GM23338 (cell line): ENCODE data around the gene MYO1G. TPM values are rescaled to one million over a fixed set of nuclear protein-coding genes. Genes with fewer than 3 reads are reported as not detected.

Experiments used
- ATAC-seq: fragments of 200-7000 bp; cut with Tn5 transposase; 3 replicates; pipeline ENCODE4 v1.9.1; 2020
- DNase-seq: peaks from one replicate; pipeline ENCODE4 v3.0.0-alpha.2; 2015; ENCODE audit warnings: low spot score
- H2AFZ ChIP-seq: fragments of 200-600 bp; sonication (generic); 2 replicates; pipeline ENCODE4 v1.8.0; 2016; ENCODE audit warnings: antibody characterized with exemption, mild to moderate bottlenecking, moderate library complexity
- H3F3A ChIP-seq: fragments of 200-600 bp; sonication (generic); replicated peaks from 2 replicates; pipeline ENCODE4 v1.8.0; 2017; ENCODE audit warnings: antibody characterized with exemption, mixed run types, low read depth
- H3K27ac ChIP-seq: fragments of 200-600 bp; sonication (generic); 2 replicates; pipeline ENCODE4 v1.6.1; 2016; ENCODE audit warnings: low read depth
- H3K27me3 ChIP-seq: fragments of 200-600 bp; sonication (generic); 2 replicates; pipeline ENCODE4 v1.8.0; 2016; ENCODE audit warnings: mild to moderate bottlenecking, mixed run types, moderate library complexity; ENCODE audit not compliant: insufficient read depth
- H3K36me3 ChIP-seq: fragments of 200-600 bp; sonication (generic); 2 replicates; pipeline ENCODE4 v1.8.0; 2016; ENCODE audit warnings: mild to moderate bottlenecking; ENCODE audit not compliant: insufficient read depth
- H3K4me1 ChIP-seq: fragments of 200-600 bp; sonication (generic); 2 replicates; pipeline ENCODE4 v1.8.0; 2016; ENCODE audit warnings: mild to moderate bottlenecking, moderate library complexity; ENCODE audit not compliant: insufficient read depth
- H3K4me2 ChIP-seq: fragments of 200-600 bp; sonication (generic); 2 replicates; pipeline ENCODE4 v1.7.1; 2017; ENCODE audit warnings: mixed run types
- H3K4me3 ChIP-seq: fragments of 200-600 bp; sonication (generic); 2 replicates; pipeline ENCODE4 v1.6.1; 2016; ENCODE audit warnings: mixed run types
- H3K79me2 ChIP-seq: fragments of 200-600 bp; sonication (generic); replicated peaks from 2 replicates; pipeline ENCODE4 v1.8.0; 2017; ENCODE audit warnings: mild to moderate bottlenecking; ENCODE audit not compliant: insufficient read depth
- H3K9me2 ChIP-seq: fragments of 200-600 bp; sonication (generic); 2 replicates; pipeline ENCODE4 v1.8.0; 2017; ENCODE audit not compliant: insufficient read depth
- H4K20me1 ChIP-seq: fragments of 200-600 bp; sonication (generic); replicated peaks from 2 replicates; pipeline ENCODE4 v1.8.0; 2017; ENCODE audit warnings: mild to moderate bottlenecking; ENCODE audit not compliant: insufficient read depth
- H3K27ac Mint-ChIP-seq: 2 replicates; pipeline ENCODE4 v1.8.0; 2020; ENCODE audit warnings: inconsistent platforms, mild to moderate bottlenecking, moderate library complexity, mixed read lengths
- H3K27me3 Mint-ChIP-seq: 3 replicates; pipeline ENCODE4 v1.8.0; 2022; ENCODE audit warnings: low read depth, mild to moderate bottlenecking, moderate library complexity, mixed read lengths, inconsistent platforms; ENCODE audit not compliant: insufficient read depth, poor library complexity
- H3K36me3 Mint-ChIP-seq: 3 replicates; pipeline ENCODE4 v1.8.0; 2021; ENCODE audit warnings: low read depth, mild to moderate bottlenecking, inconsistent platforms, moderate library complexity, mixed read lengths
- H3K4me1 Mint-ChIP-seq: 3 replicates; pipeline ENCODE4 v1.8.0; 2020; ENCODE audit warnings: mild to moderate bottlenecking, inconsistent platforms, mixed read lengths
- H3K4me3 Mint-ChIP-seq: 3 replicates; pipeline ENCODE4 v1.8.0; 2021; ENCODE audit warnings: moderate library complexity, mild to moderate bottlenecking, inconsistent platforms, mixed read lengths
- H3K9me3 Mint-ChIP-seq: 3 replicates; pipeline ENCODE4 v1.8.0; 2020; ENCODE audit warnings: moderate library complexity, mild to moderate bottlenecking, inconsistent platforms, mixed read lengths
- CREB1 ChIP-seq: fragments of 250-450 bp; sonication (Bioruptor Pico); IDR thresholded peaks from 2 replicates; pipeline ENCODE4 v1.5.0; 2020; ENCODE audit warnings: low read depth, mild to moderate bottlenecking, moderate library complexity
- ETS1 ChIP-seq: IDR thresholded peaks from 2 replicates; pipeline ENCODE4 v1.6.1; 2016; ENCODE audit warnings: antibody characterized with exemption
- EZH2 ChIP-seq: fragments of 200-600 bp; sonication (generic); IDR thresholded peaks from one replicate; pipeline ENCODE4 v1.8.0; 2017; ENCODE audit warnings: antibody characterized with exemption, mild to moderate bottlenecking, low read depth; ENCODE audit not compliant: unreplicated experiment
- JUNB ChIP-seq: IDR thresholded peaks from one replicate; pipeline ENCODE4 v1.6.1; 2016; ENCODE audit warnings: antibody characterized with exemption; ENCODE audit not compliant: unreplicated experiment
- NANOG ChIP-seq: IDR thresholded peaks from 2 replicates; pipeline ENCODE4 v1.6.1; 2016; ENCODE audit warnings: antibody characterized with exemption, borderline replicate concordance
- POLR2AphosphoS5 ChIP-seq: IDR thresholded peaks from 2 replicates; pipeline ENCODE4 v1.6.1; 2016; ENCODE audit warnings: antibody characterized with exemption, low read depth
- STAT1 ChIP-seq: IDR thresholded peaks from one replicate; pipeline ENCODE4 v1.6.1; 2016; ENCODE audit warnings: antibody characterized with exemption; ENCODE audit not compliant: unreplicated experiment
- ZNF114 ChIP-seq: fragments of 250-450 bp; sonication (Bioruptor Pico); IDR thresholded peaks from 2 replicates; pipeline ENCODE4 v1.5.0; 2020; ENCODE audit warnings: mild to moderate bottlenecking, moderate library complexity
- polyA plus RNA-seq: library from polyadenylated mRNA; unstranded; fragments of >200 nt; fragmentation: Nextera tagmentation; extraction: Ambion mirVana; gene quantifications from 2 replicates; pipeline ENCODE4 v1.2.1, GENCODE V29; 2016
- total RNA-seq: library from RNA; depleted of rRNA; stranded (reverse); fragments of >200 nt; shearing (Covaris generic); gene quantifications from 2 replicates; pipeline ENCODE4 v1.2.3, GENCODE V29; 2014
- TF ChIP-seq, protein P1 (sequence below): fragments of 250-450 bp; sonication (Bioruptor Pico); IDR thresholded peaks from 2 replicates; pipeline ENCODE4 v1.5.0; 2020; ENCODE audit warnings: mild to moderate bottlenecking, moderate library complexity

MYO1G gene
- total and polyA plus RNA-seq, 2 experiments from 2014 or later, result 0.10 to 0.11 TPM

- H3F3A ChIP-seq, result no peaks in the 10 kb centered on the region
- no peaks in the 10 kb centered on the region for H3K27me3 ChIP-seq
- no peaks in the 10 kb centered on the region for H3K36me3 ChIP-seq
- DNase-seq (no peak), ATAC-seq (no peak)
- Mint-ChIP-seq H3K4me3 (no peak overlapping the region), H3K27ac (no peak overlapping the region), H3K9me3 (peaks cover 3% of the 10 kb centered on the region; the same call in 2 of the 3 replicates), H3K4me1 (no peaks in the 10 kb centered on the region), H3K27me3 (peaks cover 3% of the 10 kb centered on the region), H3K36me3 (no peaks in the 10 kb centered on the region)
- H3K9me2 ChIP-seq, result no peaks in the 10 kb centered on the region
- TF ChIP-seq NANOG, result no peak
- no peak for TF ChIP-seq ZNF114 (CRISPR knock-in tag)
- TF ChIP-seq ETS1, result no peak
- TF ChIP-seq STAT1, result no peak
- no peak for TF ChIP-seq CREB1
- TF ChIP-seq POLR2AphosphoS5, result no peak
- TF ChIP-seq JUNB, result no peak
- TF ChIP-seq EZH2, result no peak
- H3K4me2 ChIP-seq, result no peak overlapping the region
- H3K27ac ChIP-seq, result no peak overlapping the region
- no peak overlapping the region for H2AFZ ChIP-seq
- H3K4me1 ChIP-seq, result no peaks in the 10 kb centered on the region
- no peaks in the 10 kb centered on the region for H4K20me1 ChIP-seq
- no peak overlapping the region for H3K4me3 ChIP-seq
- H3K79me2 ChIP-seq, result no peaks in the 10 kb centered on the region
Measured at GRCh38 chr7:44955733-44956132, 23.1 kb downstream of the MYO1G start.

DNA sequence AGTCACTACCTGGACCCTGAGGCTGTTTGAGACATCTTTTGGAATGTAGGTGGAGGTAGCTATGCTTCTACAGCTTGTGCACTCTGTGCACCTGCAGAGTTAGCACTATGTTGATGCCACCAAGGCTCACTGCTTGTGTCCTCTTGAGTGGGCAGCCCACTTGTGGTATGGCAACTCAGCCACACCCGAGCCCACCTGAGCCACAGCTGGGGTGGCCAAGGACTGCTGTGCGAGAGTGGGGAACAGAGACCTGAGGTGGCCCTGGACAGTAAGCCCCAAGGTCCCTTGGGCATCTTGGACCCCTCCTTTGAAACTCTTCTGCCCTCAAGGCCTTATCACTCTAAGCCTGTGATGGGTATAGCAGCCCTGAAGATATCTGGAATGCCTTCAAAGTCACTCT lies 25.7 kb downstream of the MYO1G start:
- ATAC-seq (no peak), DNase-seq (no peak)
- no peaks in the 10 kb centered on the region for H3K79me2 ChIP-seq
- H3F3A ChIP-seq, result no peaks in the 10 kb centered on the region
- H3K27me3 ChIP-seq, result no peaks in the 10 kb centered on the region
- no peak overlapping the region for H3K4me3 Mint-ChIP-seq
- no peak overlapping the region for H3K4me3 ChIP-seq
- no peaks in the 10 kb centered on the region for H3K36me3 ChIP-seq
- no peak overlapping the region for H2AFZ ChIP-seq
- H3K4me1 ChIP-seq, result no peaks in the 10 kb centered on the region
- peaks cover 3% of the 10 kb centered on the region; the same call in 2 of the 3 replicates for H3K9me3 Mint-ChIP-seq
- H3K4me2 ChIP-seq, result no peak overlapping the region
- no peak overlapping the region for H3K27ac Mint-ChIP-seq
- H3K36me3 Mint-ChIP-seq, result no peaks in the 10 kb centered on the region
- H4K20me1 ChIP-seq, result no peaks in the 10 kb centered on the region
- H3K27ac ChIP-seq, result no peak overlapping the region
- H3K9me2 ChIP-seq, result no peaks in the 10 kb centered on the region
- peaks cover 3% of the 10 kb centered on the region for H3K27me3 Mint-ChIP-seq
- TF ChIP-seq JUNB (no peak), ETS1 (no peak)
- TF ChIP-seq, protein P1, sequence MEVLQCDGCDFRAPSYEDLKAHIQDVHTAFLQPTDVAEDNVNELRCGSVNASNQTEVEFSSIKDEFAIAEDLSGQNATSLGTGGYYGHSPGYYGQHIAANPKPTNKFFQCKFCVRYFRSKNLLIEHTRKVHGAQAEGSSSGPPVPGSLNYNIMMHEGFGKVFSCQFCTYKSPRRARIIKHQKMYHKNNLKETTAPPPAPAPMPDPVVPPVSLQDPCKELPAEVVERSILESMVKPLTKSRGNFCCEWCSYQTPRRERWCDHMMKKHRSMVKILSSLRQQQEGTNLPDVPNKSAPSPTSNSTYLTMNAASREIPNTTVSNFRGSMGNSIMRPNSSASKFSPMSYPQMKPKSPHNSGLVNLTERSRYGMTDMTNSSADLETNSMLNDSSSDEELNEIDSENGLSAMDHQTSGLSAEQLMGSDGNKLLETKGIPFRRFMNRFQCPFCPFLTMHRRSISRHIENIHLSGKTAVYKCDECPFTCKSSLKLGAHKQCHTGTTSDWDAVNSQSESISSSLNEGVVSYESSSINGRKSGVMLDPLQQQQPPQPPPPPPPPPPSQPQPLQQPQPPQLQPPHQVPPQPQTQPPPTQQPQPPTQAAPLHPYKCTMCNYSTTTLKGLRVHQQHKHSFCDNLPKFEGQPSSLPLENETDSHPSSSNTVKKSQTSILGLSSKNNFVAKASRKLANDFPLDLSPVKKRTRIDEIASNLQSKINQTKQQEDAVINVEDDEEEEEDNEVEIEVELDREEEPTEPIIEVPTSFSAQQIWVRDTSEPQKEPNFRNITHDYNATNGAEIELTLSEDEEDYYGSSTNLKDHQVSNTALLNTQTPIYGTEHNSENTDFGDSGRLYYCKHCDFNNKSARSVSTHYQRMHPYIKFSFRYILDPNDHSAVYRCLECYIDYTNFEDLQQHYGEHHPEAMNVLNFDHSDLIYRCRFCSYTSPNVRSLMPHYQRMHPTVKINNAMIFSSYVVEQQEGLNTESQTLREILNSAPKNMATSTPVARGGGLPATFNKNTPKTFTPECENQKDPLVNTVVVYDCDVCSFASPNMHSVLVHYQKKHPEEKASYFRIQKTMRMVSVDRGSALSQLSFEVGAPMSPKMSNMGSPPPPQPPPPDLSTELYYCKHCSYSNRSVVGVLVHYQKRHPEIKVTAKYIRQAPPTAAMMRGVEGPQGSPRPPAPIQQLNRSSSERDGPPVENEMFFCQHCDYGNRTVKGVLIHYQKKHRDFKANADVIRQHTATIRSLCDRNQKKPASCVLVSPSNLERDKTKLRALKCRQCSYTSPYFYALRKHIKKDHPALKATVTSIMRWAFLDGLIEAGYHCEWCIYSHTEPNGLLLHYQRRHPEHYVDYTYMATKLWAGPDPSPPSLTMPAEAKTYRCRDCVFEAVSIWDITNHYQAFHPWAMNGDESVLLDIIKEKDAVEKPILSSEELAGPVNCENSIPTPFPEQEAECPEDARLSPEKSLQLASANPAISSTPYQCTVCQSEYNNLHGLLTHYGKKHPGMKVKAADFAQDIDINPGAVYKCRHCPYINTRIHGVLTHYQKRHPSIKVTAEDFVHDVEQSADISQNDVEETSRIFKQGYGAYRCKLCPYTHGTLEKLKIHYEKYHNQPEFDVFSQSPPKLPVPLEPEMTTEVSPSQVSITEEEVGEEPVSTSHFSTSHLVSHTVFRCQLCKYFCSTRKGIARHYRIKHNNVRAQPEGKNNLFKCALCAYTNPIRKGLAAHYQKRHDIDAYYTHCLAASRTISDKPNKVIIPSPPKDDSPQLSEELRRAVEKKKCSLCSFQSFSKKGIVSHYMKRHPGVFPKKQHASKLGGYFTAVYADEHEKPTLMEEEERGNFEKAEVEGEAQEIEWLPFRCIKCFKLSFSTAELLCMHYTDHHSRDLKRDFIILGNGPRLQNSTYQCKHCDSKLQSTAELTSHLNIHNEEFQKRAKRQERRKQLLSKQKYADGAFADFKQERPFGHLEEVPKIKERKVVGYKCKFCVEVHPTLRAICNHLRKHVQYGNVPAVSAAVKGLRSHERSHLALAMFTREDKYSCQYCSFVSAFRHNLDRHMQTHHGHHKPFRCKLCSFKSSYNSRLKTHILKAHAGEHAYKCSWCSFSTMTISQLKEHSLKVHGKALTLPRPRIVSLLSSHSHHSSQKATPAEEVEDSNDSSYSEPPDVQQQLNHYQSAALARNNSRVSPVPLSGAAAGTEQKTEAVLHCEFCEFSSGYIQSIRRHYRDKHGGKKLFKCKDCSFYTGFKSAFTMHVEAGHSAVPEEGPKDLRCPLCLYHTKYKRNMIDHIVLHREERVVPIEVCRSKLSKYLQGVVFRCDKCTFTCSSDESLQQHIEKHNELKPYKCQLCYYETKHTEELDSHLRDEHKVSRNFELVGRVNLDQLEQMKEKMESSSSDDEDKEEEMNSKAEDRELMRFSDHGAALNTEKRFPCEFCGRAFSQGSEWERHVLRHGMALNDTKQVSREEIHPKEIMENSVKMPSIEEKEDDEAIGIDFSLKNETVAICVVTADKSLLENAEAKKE (CRISPR knock-in tag), result no peak
- H3K4me1 Mint-ChIP-seq, result no peaks in the 10 kb centered on the region
